ENCODE results near the gene ADAMTSL3.
"Not testable (repeated sequence)": the region's sequence is repeated elsewhere in the genome, so short reads cannot be mapped to it uniquely, and the experiment has no call there.

ADAMTSL3 gene

GRCh38 chr15:84033793-84034553, 380.1 kb downstream of the ADAMTSL3 start:
- no peak for DNase-seq (ENCODE audit: low read depth)

- DNase-seq (ENCODE audit: low read depth), result no peak
Measured at GRCh38 chr15:84034578-84035398, 380.9 kb downstream of the ADAMTSL3 start.

- no peak for DNase-seq (ENCODE audit: low read depth)
Measured at GRCh38 chr15:84035399-84035766, 381.5 kb downstream of the ADAMTSL3 start.

GRCh38 chr15:84037301-84037700, 383.4 kb downstream of the ADAMTSL3 start:
- DNase-seq (ENCODE audit: low read depth), result no peak

GRCh38 chr15:84042434-84043056, 388.6 kb downstream of the ADAMTSL3 start:
- DNase-seq (ENCODE audit: low read depth), result not testable (repeated sequence)

- no peak for DNase-seq (ENCODE audit: low read depth)
Measured at GRCh38 chr15:84046064-84046637, 392.2 kb downstream of the ADAMTSL3 start.

- DNase-seq (ENCODE audit: low read depth), result not testable (repeated sequence)
Measured at GRCh38 chr15:84049480-84049879, 395.6 kb downstream of the ADAMTSL3 start.

- no peak for DNase-seq (ENCODE audit: low read depth)
Measured at GRCh38 chr15:84050076-84050475, 396.2 kb downstream of the ADAMTSL3 start.

- not testable (repeated sequence) for DNase-seq (ENCODE audit: low read depth)
Measured at GRCh38 chr15:84051146-84051545, 397.2 kb downstream of the ADAMTSL3 start.

GRCh38 chr15:84054544-84054943, 400.6 kb downstream of the ADAMTSL3 start:
- DNase-seq (ENCODE audit: low read depth), result not testable (repeated sequence)

GRCh38 chr15:84057714-84058331, 403.9 kb downstream of the ADAMTSL3 start:
- DNase-seq (ENCODE audit: low read depth), result no peak

GRCh38 chr15:84063674-84064073, 409.8 kb downstream of the ADAMTSL3 start:
- DNase-seq (ENCODE audit: low read depth), result not testable (repeated sequence)

GRCh38 chr15:84068674-84069073, 414.8 kb downstream of the ADAMTSL3 start:
- DNase-seq (ENCODE audit: low read depth), result not testable (repeated sequence)

- not testable (repeated sequence) for DNase-seq (ENCODE audit: low read depth)
Measured at GRCh38 chr15:84078038-84078437, 424.1 kb downstream of the ADAMTSL3 start.

- not testable (repeated sequence) for DNase-seq (ENCODE audit: low read depth)
Measured at GRCh38 chr15:84079325-84079884, 425.5 kb downstream of the ADAMTSL3 start.

GRCh38 chr15:84079885-84080777, 426.2 kb downstream of the ADAMTSL3 start:
- DNase-seq (ENCODE audit: low read depth), result peak; percentile 49

GRCh38 chr15:84080778-84081084, 426.8 kb downstream of the ADAMTSL3 start:
- DNase-seq (ENCODE audit: low read depth), result not testable (repeated sequence)

GRCh38 chr15:84081391-84082168, 427.7 kb downstream of the ADAMTSL3 start:
- no peak for DNase-seq (ENCODE audit: low read depth)

GRCh38 chr15:84082739-84083138, 428.8 kb downstream of the ADAMTSL3 start:
- no peak for DNase-seq (ENCODE audit: low read depth)

- not testable (repeated sequence) for DNase-seq (ENCODE audit: low read depth)
Measured at GRCh38 chr15:84086071-84086470, 432.1 kb downstream of the ADAMTSL3 start.
